GM12878 (cell line): ENCODE results near the gene EGFR.

Source experiments
- SMARCA5 ChIP-seq: fragments of 450-650 bp; IDR thresholded peaks from 2 replicates; pipeline ENCODE4 v1.6.1; 2017; ENCODE audit warnings: mild to moderate bottlenecking
- SP1 ChIP-seq: IDR thresholded peaks from one replicate; pipeline ENCODE4 v1.6.1; 2011; ENCODE audit warnings: low read depth, low read length
- TARDBP ChIP-seq: IDR thresholded peaks from 2 replicates; pipeline ENCODE4 v1.6.1; 2016; ENCODE audit warnings: borderline replicate concordance
- TF ChIP-seq, protein P1 (sequence below): IDR thresholded peaks from 2 replicates; pipeline ENCODE4 v1.6.1; 2011; ENCODE audit warnings: low read depth, mild to moderate bottlenecking, low read length, moderate library complexity, borderline replicate concordance; ENCODE audit errors: extremely low read depth

- TF ChIP-seq SP1 (no peak), SMARCA5 (no peak), TARDBP (no peak)
- TF ChIP-seq, protein P1, sequence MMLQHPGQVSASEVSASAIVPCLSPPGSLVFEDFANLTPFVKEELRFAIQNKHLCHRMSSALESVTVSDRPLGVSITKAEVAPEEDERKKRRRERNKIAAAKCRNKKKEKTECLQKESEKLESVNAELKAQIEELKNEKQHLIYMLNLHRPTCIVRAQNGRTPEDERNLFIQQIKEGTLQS, result no peak
Measured at GRCh38 chr7:55004579-55004978, 14.2 kb upstream of the EGFR start.
